Spleen (tissue), 11 donors: ENCODE data around the gene PRKCE. TPM values are rescaled to one million over a fixed set of nuclear protein-coding genes. Genes with fewer than 3 reads are reported as not detected.

Source experiments
- DNase-seq: peaks from one replicate; pipeline ENCODE4 v3.0.0-alpha.2; 2020
- H3K27ac ChIP-seq, 8 donors: fragments of 200-600 bp; sonication (generic) in 7 of 8; 1 replicate in 4 of 8; 2 replicates in 4 of 8; pipeline versions ENCODE4 v1.5.0 to v1.8.0; 2016 to 2021; ENCODE audit warnings: inconsistent platforms in 4 of 8, mild to moderate bottlenecking in 4 of 8, moderate library complexity in 1 of 8
- H3K27me3 ChIP-seq, 7 donors: fragments of 200-600 bp; sonication (generic) in 6 of 7; replicated peaks in 1 of 7; 1 replicate in 4 of 7; 2 replicates in 3 of 7; pipeline versions ENCODE4 v1.5.0 to v1.8.0; 2016 to 2021; ENCODE audit warnings: inconsistent platforms in 3 of 7, mild to moderate bottlenecking in 1 of 7
- H3K36me3 ChIP-seq, 6 donors: fragments of 200-600 bp; sonication (generic) in 5 of 6; 1 replicate in 4 of 6; 2 replicates in 2 of 6; pipeline versions ENCODE4 v1.5.0 to v1.8.0; 2016 to 2021; ENCODE audit warnings: inconsistent platforms in 2 of 6
- H3K4me1 ChIP-seq, 6 donors: fragments of 200-600 bp; sonication (generic) in 5 of 6; 1 replicate in 3 of 6; 2 replicates in 3 of 6; pipeline versions ENCODE4 v1.5.0 to v1.8.0; 2016 to 2021; ENCODE audit warnings: inconsistent platforms in 3 of 6
- H3K4me3 ChIP-seq, 8 donors: fragments of 200-600 bp; sonication (generic) in 7 of 8; 1 replicate in 4 of 8; 2 replicates in 4 of 8; pipeline versions ENCODE4 v1.5.0 to v1.8.0; 2016 to 2021; ENCODE audit warnings: inconsistent platforms in 4 of 8, mild to moderate bottlenecking in 4 of 8, moderate library complexity in 2 of 8
- H3K9me3 ChIP-seq, 8 donors: fragments of 200-600 bp; sonication (generic) in 7 of 8; 1 replicate in 4 of 8; 2 replicates in 4 of 8; pipeline versions ENCODE4 v1.5.0 to v1.8.0; 2016 to 2021; ENCODE audit warnings: inconsistent platforms in 4 of 8
- POLR2A ChIP-seq, 3 donors: fragments of 450-650 bp; IDR thresholded peaks; one replicate each; pipeline ENCODE4 v1.5.1; 2017; ENCODE audit warnings: antibody characterized with exemption in 3 of 3, mild to moderate bottlenecking in 1 of 3
- POLR2AphosphoS5 ChIP-seq, 3 donors: sonication (generic); formaldehyde crosslinking; IDR thresholded peaks; one replicate each; pipeline ENCODE4 v1.5.1; 2017; ENCODE audit warnings: antibody characterized with exemption in 3 of 3
- WGBS, 5 donors: extraction: QIAGEN DNeasy Blood & Tissue Kit in 3 of 5; methylation state at CpG; one replicate each; pipeline versions ENCODE4 v1.1.5 to v1.1.7; 2013 to 2018; 5-methylcytosine and 5-hydroxymethylcytosine counted together
- intact Hi-C: fragments of 100-400 bp; cut with DNase I; formaldehyde crosslinking; loops from one replicate; pipeline ENCODE4 v1.15.0; 2023; ENCODE audit warnings: low total_unique reads
- polyA plus RNA-seq, 3 donors: library from polyadenylated mRNA; stranded (reverse); fragments of 200-250 nt; gene quantifications; one replicate each; pipeline ENCODE4 v1.2.1, GENCODE V29; 2013
- total RNA-seq, 7 donors: library from RNA; depleted of rRNA in 3 of 7; stranded (reverse); fragments of >200 nt in 3 of 7; fragmentation: NEBNext Ultra II Directional in 4 of 7; extraction: Animal tissue kit (Norgen Biotek cat#: 25700) in 4 of 7; gene quantifications; one replicate each; pipeline versions ENCODE4 v1.1.0 to v1.2.1, GENCODE V29; 2016 to 2021
- TF ChIP-seq, protein P1 (sequence below), 11 experiments: fragments of 200-600 bp in 7 of 11; fragments of 450-650 bp in 4 of 11; sonication (generic) in 4 of 11; IDR thresholded peaks in 8 of 11; conservative IDR thresholded peaks in 3 of 11; 1 replicate in 7 of 11; 2 replicates in 4 of 11; pipeline versions ENCODE4 v1.4.0 to v1.8.0; 2016 to 2021; ENCODE audit warnings: antibody characterized with exemption in 11 of 11, inconsistent platforms in 4 of 11, mild to moderate bottlenecking in 1 of 11
- donor health status: healthy with polysubstance abuse.
- donor health status: DM: no; HTN: no; CAD: no; lungs with moderate emphysema.
- donor health status: DM: no; HTN: no; CAD: no.
- donor health status: Bipolar disorder and iron deficiency.
- donor health status: healthy.
- donor health status: DM: no; HTN: no; CAD: no.
- donor health status: DM: yes; HTN: yes; CAD: no.

The PRKCE gene
- total and polyA plus RNA-seq, 10 donors, result 2.5 to 43.6 (median 18.8) TPM

DNA sequence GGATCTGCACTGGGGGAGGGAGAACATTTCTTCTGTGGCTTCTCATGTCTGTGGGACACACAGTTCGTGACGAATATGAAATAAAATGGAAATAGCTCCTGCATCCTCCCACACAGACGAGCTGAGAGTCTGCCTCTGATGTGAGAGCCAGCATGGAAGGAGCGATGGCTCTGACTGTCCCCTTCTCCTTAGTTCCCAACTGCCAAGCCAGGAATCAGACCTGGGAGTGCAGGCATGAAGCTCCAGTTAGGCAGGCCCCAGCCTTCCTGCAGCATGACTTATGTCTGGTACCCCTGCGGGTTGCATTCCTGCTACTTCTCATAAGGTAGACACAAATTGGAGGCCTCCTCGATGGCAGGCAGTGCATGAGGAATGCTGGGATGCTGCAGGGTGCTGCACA lies 56.2 kb downstream of the PRKCE start:
- TF ChIP-seq POLR2A (IDR thresholded peaks at IDR 0.05), result no peak
- no peak for TF ChIP-seq POLR2AphosphoS5 (IDR thresholded peaks at IDR 0.05)
- TF ChIP-seq, protein P1, sequence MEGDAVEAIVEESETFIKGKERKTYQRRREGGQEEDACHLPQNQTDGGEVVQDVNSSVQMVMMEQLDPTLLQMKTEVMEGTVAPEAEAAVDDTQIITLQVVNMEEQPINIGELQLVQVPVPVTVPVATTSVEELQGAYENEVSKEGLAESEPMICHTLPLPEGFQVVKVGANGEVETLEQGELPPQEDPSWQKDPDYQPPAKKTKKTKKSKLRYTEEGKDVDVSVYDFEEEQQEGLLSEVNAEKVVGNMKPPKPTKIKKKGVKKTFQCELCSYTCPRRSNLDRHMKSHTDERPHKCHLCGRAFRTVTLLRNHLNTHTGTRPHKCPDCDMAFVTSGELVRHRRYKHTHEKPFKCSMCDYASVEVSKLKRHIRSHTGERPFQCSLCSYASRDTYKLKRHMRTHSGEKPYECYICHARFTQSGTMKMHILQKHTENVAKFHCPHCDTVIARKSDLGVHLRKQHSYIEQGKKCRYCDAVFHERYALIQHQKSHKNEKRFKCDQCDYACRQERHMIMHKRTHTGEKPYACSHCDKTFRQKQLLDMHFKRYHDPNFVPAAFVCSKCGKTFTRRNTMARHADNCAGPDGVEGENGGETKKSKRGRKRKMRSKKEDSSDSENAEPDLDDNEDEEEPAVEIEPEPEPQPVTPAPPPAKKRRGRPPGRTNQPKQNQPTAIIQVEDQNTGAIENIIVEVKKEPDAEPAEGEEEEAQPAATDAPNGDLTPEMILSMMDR (IDR thresholded peaks at IDR 0.05 in 8 of 11, conservative IDR thresholded peaks at IDR 0.05 in 3 of 11), result no peak
- 83 to 90% (median 85%) methylated on average over 6 of the region's 6 CpGs for WGBS, 5 donors
- Histone ChIP-seq H3K36me3 (peaks cover 0 to 17% (median 2%) of the 10 kb centered on the region in 6 donors), H3K27ac (no peak overlapping the region), H3K27me3 (no peaks in the 10 kb centered on the region), H3K4me3 (no peak overlapping the region), H3K9me3 (peaks cover 0 to 12% (median 3%) of the 10 kb centered on the region in 8 donors), H3K4me1 (peaks cover 0 to 12% (median 0%) of the 10 kb centered on the region in 6 donors)
- intact Hi-C loops, result no loop called here
- DNase-seq, result no peak

DNA sequence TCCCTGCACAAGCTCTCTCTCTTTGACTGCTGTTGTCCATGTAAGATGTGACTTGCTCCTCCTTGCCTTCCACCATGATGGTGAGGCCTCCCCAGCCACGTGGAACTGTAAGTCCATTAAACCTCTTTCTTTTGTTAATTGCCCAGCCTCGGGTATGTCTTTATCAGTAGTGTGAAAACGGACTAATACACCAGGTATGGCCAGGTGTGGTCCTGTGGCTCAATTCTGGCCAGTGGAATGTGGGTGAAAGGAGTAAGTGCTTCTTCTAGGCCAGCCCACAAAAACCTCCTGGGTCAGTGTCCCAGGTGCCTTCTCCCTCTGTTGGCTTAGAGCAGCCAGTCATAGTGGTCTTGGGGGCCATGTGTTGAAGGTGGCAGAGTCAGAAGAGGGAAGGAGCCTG lies 57.0 kb downstream of the PRKCE start:
- 91 to 98% (median 93%) methylated on average over 3 of the region's 3 CpGs for WGBS, 5 donors
- H3K36me3 ChIP-seq, result peaks cover 0 to 17% (median 2%) of the 10 kb centered on the region in 6 donors
- no peak for TF ChIP-seq POLR2A (IDR thresholded peaks at IDR 0.05)
- TF ChIP-seq, protein P1 (IDR thresholded peaks at IDR 0.05 in 8 of 11, conservative IDR thresholded peaks at IDR 0.05 in 3 of 11), result no peak
- no peak for TF ChIP-seq POLR2AphosphoS5 (IDR thresholded peaks at IDR 0.05)
- peaks cover 0 to 12% (median 3%) of the 10 kb centered on the region in 8 donors for H3K9me3 ChIP-seq
- intact Hi-C loops, result no loop called here
- DNase-seq, result no peak
- H3K4me1 ChIP-seq, result peaks cover 0 to 16% (median 0%) of the 10 kb centered on the region in 6 donors
- no peak overlapping the region for H3K27ac ChIP-seq
- no peak overlapping the region for H3K4me3 ChIP-seq
- H3K27me3 ChIP-seq, result no peaks in the 10 kb centered on the region

DNA sequence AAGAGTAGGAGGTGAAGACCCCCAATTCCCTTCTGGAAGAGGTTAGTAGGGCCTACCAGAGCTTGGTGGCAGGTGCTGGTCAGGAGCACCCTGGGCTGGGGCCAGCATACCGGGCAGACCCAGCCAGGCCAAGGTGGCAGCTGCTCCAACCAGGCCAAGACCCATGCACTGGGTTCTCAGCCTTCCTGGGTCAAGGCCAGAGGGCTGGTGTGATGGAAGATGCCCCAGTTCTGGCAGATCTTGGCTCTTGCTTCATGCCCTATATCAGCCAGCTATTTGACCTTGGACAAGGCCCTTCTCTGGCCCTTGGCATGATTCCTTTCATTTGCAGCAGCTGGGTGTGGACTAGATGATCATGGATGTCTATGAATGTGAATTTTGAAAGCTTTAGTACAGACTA lies 57.7 kb downstream of the PRKCE start:
- peaks cover 0 to 17% (median 2%) of the 10 kb centered on the region in 6 donors for H3K36me3 ChIP-seq
- peaks cover 0 to 12% (median 3%) of the 10 kb centered on the region in 8 donors for H3K9me3 ChIP-seq
- peaks cover 0 to 22% (median under 1%) of the 10 kb centered on the region in 6 donors for H3K4me1 ChIP-seq
- no peak for DNase-seq
- WGBS, 5 donors, result 33 to 82% (median 74%) methylated on average over 1 of the region's 1 CpG; no CpG with 5 or more reads in 1 of the 5 donors
- intact Hi-C loops, result no loop called here
- TF ChIP-seq POLR2AphosphoS5 (IDR thresholded peaks at IDR 0.05) (no peak), POLR2A (IDR thresholded peaks at IDR 0.05) (no peak)
- TF ChIP-seq, protein P1 (IDR thresholded peaks at IDR 0.05 in 8 of 11, conservative IDR thresholded peaks at IDR 0.05 in 3 of 11), result no peak
- H3K27me3 ChIP-seq, result no peaks in the 10 kb centered on the region
- no peak overlapping the region for H3K27ac ChIP-seq
- no peak overlapping the region for H3K4me3 ChIP-seq

DNA sequence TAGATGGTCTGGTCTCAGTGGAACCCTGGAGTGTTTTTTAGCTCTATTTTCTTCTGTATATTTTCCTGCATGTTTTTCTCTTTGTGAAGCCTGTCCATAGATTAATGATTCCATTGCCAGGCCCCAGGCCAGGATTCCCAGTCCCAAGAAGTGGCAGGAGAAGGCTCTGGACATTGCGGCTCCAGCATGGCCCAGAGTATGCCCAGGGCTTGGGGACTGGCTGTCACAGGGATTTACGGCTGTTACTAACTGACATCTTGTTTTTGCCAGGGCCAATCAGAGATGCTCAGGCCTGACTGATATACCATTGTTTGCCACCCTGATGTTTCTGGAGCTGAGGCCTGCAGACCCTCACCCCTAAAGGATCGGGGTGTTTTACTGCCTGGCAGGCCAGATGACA lies 59.0 kb downstream of the PRKCE start:
- intact Hi-C loops, result no loop called here
- Histone ChIP-seq H3K36me3 (peaks cover 0 to 17% (median 2%) of the 10 kb centered on the region in 6 donors), H3K27ac (no peak overlapping the region), H3K27me3 (no peaks in the 10 kb centered on the region), H3K4me3 (no peak overlapping the region), H3K9me3 (peaks cover 0 to 12% (median 3%) of the 10 kb centered on the region in 8 donors), H3K4me1 (peaks cover 0 to 25% (median 3%) of the 10 kb centered on the region in 6 donors)
- TF ChIP-seq, protein P1 (IDR thresholded peaks at IDR 0.05 in 8 of 11, conservative IDR thresholded peaks at IDR 0.05 in 3 of 11), result no peak
- TF ChIP-seq POLR2A (IDR thresholded peaks at IDR 0.05) (no peak), POLR2AphosphoS5 (IDR thresholded peaks at IDR 0.05) (no peak)
- 89 to 100% (median 95%) methylated on average over 3 of the region's 3 CpGs for WGBS, 5 donors
- DNase-seq, result no peak
